ENCODE results near the gene APOL4.

- no peak for TF ChIP-seq EZH2 (IDR thresholded peaks at IDR 0.05; ENCODE audit: borderline replicate concordance, low read depth, low read length, poor library complexity, severe bottlenecking)
- no peak for TF ChIP-seq CTCF (conservative IDR thresholded peaks at IDR 0.05; ENCODE audit: low read depth, low read length)
Measured at GRCh38 chr22:36153501-36154422, 47.8 kb downstream of the APOL4 start.
